GM21529 (cell line): ENCODE measurements around the gene GZMB.
"Not testable (repeated sequence)": the region's sequence is repeated elsewhere in the genome, so short reads cannot be mapped to it uniquely, and the experiment has no call there.

ENCODE experiments used
- ATAC-seq: cut with Tn5 transposase; IDR thresholded peaks from one replicate; pipeline ENCODE4 v1.9.1; 2021; ENCODE audit not compliant: unreplicated experiment

GZMB gene

GRCh38 chr14:24631749-24632335 is 2.1 kb downstream of the GZMB start:
- ATAC-seq, result no peak

DNA sequence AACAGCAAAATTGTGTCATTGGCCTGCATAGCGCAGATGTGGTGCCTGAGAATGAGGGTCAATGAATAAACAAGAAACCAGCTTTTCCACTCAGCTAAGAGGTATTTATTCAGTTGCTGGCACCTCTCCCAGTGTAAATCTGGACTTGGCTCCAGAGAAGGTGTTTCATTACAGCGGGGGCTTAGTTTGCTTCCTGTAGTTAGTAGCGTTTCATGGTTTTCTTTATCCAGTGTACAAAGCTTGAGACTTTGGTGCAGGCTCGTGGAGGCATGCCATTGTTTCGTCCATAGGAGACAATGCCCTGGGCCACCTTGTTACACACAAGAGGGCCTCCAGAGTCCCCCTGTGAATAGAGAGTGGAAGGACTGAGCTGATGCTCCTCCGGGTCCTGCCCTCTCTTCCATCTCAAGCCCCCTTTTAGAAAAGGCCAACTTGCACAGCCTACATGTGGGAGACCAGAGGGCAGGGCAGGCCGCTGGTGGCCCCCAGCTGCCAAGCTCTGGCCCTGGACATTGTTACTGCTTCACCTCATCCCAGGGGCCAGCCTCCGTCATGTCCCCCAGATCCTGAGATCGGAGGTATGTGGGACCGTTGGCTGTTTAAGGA is 3.0 kb downstream of the GZMB start:
- no peak for ATAC-seq

DNA sequence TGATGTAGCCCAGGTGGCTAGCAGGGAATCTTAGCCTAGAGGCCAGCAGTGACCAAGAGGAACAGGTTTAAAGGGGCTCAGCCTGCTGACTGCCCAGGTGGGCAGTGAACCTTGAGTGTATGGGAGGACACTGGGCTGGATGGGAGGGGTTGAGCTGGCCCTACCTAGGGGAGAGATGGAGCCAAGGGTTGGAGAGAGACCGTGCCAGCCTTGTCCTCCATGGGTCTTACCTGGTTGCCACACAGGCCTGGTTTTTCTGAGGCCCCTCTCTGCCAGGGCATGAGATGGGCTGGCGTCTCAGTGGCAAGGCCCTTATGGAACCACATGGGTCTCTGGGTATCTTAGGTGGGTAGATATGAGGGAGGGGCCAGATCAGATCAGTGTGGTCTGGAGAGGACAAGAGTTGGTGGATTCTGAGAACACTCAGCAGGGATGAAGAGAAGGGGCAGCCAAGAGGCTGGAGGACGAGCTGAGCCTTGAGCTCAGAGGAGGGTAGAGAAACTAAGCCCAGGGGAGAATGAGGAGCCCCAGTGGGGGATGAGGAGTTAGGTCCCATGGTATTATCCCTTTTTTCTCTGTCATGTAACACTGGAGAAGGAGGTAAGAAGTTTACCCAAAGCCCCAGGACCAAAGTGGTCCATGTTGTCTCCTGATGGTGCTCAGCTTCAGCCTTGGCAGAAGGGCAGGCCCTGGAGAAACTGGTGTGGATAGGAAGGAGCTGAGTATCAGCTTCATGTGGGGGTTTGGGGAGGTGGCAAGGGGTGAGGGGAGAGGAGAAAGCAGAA is 3.7 kb downstream of the GZMB start:
- ATAC-seq, result no peak

DNA sequence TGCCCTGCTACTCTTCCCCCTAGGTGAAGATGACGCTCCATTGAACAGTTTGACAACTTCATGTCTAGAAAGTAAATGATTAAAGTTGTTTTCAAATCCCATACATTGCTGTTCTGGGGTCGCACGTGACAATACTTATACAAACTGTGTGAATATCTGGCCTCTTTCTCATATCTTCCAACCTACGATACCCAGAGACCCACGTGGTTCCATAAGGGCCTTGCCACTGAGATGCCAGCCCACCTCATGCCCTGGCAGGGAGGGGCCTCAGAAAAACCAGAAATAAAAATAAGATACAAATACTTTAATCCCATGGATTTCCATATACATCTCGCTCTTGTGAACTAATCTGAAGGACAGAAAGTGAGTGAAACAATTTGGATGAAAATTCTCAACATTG is 4.5 kb downstream of the GZMB start:
- no peak for ATAC-seq

GRCh38 chr14:24613747-24614146 is 20.2 kb downstream of the GZMB start:
- no peak for ATAC-seq

DNA sequence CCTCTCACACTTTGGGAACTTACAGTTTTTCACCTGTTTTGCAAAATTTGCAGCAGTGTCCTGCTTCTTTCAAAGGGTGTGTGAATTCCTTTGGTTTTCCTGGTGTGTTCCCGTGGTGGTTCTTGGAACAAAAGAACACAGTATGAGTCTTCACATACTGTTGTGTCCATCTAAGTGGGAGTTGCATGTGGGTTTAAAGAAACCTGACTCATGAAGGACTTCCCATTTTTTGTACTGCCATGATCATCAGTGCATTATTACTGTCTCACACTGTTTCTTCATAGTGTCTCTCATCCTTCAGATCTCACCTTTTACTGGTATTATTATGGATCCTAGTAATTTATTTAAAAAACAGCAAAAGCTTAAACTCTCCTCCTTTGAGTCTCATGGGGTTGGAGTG is 20.7 kb downstream of the GZMB start:
- ATAC-seq, result no peak

- no peak for ATAC-seq
Observed at GRCh38 chr14:24612196-24612595, 21.8 kb downstream of the GZMB start.

DNA sequence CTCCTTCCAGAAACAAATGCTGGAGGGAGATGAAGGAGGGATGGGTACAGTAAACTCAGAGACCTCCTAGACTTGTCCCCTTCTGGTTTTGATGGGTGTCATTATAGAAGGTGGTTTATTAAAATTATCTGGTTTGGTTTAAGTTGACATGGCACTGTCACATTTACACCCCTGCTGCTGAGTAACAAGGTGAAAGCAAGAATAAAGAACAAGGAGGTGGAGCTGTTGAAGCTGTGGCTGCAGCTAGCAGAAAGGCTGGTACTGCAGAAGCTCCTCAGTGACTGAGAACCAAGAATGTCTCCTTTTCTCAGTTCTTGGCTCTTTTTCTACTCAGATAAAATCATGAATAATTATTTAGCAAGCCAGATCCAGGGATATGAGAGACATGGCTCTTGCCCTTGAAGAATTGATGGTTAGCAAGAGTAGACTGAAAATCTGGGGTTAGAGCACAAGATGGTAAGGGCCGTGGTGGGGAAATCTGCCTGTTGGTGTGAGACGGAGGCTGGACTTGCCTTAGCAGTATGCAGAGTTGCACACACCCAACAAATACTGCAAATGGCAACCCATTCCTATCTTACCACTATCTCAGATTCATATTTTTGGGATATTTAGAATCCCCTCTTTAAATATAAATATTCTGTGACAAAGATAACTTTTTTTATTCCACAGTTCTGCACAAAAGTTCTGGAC is 24.2 kb downstream of the GZMB start, which contains the start of gene GZMH:
Gene GZMH, minus strand, starts transcription at position 31 of the 690 bp plus-strand sequence. CDS start 72 bp downstream, outside the sequence.
- no peak for ATAC-seq

DNA sequence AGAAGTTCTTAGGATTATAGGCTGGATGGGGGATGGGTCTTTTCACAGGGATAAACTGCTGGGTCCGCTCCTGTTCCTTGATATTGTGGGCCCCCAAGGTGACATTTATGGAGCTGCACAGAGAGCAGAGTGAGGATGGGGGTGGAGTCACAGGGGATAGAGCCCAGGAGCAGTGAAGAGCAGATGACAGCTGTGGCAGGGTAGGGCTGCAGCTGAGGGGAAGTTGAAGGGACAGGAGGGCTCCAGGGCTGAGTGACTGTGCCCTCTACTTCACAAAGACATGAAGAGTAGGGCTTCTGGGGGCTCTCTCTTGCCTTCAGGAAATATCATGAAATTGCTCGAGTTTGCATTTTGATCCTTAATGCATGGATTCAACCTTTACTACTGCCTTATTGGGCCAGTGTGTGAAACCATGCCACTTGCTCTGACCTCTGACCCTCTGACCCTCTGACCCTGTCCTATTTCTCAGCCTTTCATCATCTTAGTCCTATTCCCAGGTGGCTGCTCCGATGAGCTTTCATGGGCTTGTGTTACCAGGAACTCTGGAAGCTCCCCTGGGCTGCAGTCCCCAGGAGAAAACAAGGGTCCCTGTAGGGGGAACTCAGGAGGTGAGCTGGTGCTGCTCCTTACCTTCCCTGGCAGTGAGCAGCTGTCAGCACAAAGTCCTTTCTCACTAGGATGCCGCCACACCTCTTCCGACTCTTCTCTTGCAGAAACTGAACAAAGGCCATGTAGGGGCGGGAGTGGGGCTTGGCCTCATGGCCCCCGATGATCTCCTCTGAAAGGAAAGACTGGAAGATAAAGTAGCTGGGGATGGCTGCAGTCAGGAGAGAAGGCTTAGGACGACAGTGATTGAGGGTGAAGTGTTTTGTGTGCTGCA is 26.1 kb downstream of the GZMB start:
- no peak for ATAC-seq

GRCh38 chr14:24607081-24607480 is 26.9 kb downstream of the GZMB start:
- no peak for ATAC-seq

GRCh38 chr14:24606297-24606696 is 27.7 kb downstream of the GZMB start:
- ATAC-seq, result no peak

- peak; percentile 92 for ATAC-seq
Observed at GRCh38 chr14:24605435-24606190, 28.4 kb downstream of the GZMB start.

DNA sequence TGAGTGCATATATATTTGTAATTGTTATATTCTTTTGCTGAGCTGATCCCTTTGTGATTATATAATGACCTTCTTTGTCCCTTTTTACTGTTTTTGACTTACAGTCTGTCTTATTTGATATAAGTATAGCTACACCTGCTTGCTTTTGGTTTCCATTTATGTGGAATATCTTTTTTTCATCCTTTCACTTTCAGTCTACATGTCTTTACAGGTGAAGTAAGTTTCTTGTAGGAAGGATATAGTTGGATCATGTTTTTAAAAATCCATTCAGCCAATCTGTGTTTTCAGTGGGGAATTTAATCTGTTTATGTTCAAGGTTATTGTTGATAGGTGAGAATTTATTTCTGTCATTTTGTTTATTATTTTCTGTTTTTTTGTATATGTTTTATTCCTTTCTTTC is 36.6 kb downstream of the GZMB start:
- no peak for ATAC-seq

GRCh38 chr14:24595073-24595808 is 38.7 kb downstream of the GZMB start:
- ATAC-seq, result no peak

DNA sequence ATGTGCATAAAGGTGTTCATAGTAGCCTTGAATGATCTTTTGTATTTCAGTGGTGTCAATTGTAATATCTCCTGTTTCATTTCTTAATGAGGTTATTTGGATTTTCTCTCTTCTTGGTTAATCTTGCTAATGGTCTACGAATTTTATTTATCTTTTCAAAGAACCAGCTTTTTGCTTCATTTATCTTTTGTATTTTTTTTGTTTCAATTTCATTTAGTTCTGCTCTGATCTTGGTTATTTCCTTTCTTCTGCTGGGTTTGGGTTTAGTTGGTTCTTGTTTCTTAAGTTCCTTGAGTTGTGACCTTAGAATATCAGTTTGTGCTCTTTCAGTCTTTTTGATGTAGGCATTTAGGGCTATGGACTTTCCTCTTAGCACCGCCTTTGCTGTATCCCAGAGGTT is 43.0 kb downstream of the GZMB start:
- ATAC-seq, result not testable (repeated sequence)

GRCh38 chr14:24584402-24584801 is 49.6 kb downstream of the GZMB start:
- ATAC-seq, result not testable (repeated sequence)
